HG02610 (cell line): ENCODE measurements around the gene MZF1.

Source experiments
- ATAC-seq: cut with Tn5 transposase; IDR thresholded peaks from one replicate; pipeline ENCODE4 v1.9.1; 2021; ENCODE audit warnings: mild to moderate bottlenecking, moderate library complexity; ENCODE audit not compliant: unreplicated experiment

The MZF1 gene

DNA sequence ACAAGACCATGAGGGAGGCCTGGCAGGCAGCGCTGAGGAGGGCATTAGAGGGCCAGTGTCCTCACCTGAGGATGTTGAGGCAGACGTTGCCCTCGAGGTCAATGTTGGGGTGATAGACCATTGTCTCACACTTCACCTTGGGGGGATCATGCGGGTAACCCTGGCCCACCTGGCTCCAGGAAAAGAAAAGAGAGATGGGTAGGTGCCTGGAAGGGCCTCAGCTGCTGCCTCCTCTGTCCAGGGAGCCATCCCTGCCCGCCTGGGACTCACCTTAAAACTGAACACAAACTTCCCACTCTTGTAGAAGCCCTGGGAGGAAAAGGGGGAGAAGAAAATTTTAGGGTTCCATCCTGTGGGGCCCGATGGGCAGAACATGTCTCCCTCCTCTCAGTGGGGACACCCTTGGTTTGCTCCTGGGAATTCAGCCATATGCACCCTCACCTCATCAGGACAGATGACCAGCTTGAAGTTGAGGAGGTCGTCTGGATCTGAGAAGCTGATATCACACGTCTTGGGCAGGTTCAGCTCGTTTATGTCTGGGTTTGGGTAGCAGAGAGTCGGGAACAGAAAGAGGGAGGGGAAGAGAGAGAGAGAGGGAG is 16.4 kb downstream of the MZF1 start:
- no peak for ATAC-seq

DNA sequence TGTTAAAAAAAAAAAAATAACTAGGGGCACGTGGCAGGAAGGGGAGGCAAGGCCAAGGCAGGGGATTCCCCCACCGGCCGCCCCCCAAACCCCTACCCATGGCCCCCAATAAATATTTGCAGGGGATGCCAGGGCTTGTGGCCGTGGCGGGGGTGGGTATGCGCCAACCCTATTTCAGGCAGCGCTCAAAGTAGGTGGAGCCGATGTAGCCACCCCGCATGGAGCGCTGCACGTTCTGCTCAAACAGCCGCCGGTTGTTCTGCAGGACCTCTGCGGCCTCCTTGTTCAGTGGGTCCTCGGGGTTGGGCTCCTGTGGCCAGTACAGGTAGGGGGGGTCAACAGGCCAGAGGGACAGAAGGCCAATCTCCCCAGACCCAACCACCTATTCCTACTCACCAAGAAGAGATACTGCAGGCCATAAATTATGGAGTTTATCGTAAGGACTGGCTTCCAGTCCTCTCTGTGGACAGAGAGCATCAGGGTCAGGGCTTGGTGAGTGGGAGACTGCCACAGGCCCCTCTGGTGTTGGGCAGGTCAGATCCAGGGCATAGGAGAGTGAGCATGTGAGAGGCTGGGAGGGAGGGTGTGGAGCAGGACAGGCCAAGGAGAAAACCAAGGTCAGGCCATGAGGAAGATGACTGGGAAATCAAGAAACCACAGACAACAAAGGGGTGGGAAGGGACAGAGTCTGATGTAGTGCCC is 17.1 kb downstream of the MZF1 start:
- ATAC-seq: no peak

DNA sequence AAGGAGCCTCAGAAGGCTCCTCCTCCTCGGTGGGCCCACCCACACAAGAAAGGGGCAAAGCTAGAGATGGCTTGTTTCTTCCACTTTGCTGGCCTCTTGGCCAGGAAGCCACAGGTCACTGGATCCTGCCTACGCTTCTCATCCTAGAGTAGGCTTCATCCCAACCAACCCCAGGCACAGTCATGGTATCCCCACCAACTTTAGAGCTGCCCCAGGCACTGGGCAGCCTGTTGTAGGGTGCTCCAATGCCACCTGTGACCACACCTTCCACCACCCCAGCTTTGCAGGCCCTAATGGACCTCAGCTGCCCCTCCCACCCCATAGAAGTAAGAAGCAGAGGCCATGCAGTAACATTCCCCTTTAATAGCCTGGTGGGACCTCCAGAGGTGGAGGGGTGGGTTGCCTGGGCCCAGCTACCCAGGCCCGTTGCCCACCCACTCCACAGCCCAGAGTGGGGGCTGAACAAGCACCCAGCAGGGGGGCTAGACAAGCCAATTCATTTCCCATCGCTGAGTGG is 17.7 kb downstream of the MZF1 start:
- ATAC-seq: no peak

DNA sequence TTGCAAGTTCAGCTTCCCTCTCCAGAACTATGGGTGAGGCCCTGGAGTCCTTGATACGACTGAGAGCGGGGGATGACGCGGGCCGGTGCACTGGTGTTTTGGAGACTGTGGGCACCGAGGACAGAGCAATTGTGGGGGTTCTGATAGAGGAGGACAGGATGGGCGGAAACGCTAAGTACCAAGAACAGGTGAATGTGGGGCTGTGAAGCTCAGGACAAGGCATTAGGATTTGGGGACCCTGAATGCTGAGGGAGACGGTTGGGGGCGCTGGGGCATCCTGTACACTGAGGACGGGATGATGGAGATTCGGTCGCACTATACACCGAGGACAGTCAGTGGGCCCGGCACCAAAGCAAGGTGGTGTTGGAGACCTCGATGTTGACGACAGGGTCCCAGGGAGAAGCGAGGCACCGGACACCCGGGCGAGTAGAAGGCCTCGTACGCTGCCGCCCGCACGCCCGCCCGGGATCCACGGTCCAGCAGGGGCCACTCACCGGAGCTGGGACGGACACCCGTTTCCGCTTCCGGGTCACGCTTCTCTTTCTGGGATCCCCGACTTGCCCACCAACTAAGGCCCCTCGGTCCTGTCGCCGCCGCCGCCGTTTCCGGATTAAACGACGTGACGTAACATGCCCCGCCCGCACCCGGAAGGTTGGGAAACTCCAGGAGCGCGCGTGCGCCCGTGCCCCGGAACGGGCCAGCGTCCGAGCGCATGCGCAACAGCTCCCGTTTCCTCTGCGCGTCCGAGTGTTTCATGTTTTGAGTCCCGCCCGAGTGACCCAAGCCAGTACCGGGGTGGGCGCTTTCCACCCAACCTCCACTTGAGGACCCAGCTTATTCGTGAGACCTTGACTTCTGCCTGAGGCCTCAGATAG is 18.4 kb downstream of the MZF1 start, which contains the start of gene CHMP2A:
TSS of gene CHMP2A (minus strand) at position 612 of the 875 bp plus-strand sequence. CDS start 893 bp downstream, outside the sequence.
- ATAC-seq: peak; percentile 28

DNA sequence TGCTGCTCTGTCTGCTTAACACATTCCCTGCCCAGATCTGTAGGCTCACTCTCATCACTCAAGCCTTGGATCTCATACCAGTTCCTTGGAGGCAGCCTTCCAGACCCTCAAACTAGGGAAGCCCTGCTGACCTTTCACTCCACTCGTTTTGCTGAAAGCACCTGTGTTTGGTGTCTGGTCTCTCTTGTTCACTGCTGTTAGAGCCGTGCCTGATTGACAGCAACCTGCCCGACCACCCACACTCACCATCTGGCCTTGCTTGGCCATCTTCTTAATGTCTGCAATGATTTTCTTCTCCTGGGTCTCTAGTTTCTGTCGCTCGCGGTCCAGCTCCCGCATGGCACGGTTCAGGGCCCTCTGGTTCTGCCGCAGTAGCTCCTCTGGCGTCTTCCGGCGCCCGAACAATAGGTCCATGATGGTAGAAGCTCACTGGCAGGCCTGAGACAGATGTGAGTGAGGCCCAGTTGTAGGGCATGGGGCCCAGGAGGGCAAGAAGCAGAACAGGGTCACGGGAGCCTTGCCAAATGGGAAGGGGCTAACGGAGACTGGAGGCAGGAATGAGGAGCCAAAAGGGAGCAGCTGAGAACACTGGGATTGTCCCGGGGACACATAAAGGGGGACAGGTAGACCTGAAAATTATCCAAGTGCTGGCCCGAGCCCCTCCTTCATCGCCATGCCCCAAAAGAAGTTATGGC is 19.2 kb downstream of the MZF1 start:
- no peak for ATAC-seq

DNA sequence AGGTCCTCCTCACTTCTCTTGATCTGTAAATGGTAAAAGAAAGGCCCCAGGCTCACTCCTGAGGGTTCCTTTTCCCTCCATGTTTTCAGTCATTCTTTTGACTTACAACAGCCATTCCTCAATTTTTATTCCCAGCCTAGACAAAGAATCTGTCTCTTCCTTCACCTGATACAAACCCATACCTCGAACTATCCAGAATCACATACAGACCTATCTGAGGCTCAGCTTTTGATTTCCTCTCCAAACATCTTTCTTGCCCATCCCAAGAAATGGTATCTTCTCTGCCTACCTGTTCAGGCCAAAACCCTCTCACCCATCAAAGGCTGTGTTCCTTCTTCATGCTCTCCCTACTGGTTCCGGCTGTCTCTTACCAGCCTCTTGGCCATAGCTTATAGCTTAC is 20.5 kb downstream of the MZF1 start:
- ATAC-seq: no peak

DNA sequence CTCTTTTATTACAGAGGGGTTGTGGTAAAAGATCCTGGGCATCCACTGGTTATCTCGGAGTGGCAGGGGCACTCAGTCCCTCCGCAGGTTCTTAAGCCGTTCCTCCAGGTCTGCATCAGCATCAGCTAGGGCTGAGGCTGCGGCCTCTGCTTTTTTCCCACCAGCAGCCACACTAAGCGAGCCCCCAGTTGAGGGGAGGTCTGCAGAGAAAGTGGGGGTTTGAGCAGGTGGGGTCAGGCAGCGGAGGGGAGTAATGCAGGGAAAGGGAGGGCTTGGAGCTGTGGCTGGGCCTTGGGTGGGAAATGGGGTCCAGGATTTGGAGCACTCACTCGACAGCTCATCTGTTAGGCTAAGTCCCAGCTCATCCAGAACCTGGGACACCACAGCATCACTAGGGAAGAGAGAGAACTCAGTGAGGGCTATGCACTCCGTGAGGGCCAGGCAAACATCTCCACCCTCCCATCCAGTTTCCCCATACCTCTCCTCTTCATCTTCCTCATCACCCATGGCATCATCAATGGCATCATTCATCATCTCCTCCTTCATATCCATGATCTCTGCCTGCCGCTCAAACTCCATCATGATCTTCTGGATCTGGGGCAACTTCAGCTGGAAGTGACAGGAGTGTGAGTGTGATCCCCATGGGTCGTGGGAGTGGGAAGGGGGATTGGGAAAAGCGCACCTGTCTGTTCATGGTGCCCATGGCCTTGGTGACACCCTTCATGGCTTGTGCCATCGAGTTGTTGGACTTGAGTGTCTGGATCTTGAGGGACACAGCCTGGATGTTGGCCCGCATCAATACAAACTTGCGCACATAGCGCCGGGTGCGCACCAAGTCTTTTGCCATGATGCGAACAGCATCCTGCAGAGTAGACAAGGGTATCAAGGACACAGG is 21.3 kb downstream of the MZF1 start:
- ATAC-seq: no peak

DNA sequence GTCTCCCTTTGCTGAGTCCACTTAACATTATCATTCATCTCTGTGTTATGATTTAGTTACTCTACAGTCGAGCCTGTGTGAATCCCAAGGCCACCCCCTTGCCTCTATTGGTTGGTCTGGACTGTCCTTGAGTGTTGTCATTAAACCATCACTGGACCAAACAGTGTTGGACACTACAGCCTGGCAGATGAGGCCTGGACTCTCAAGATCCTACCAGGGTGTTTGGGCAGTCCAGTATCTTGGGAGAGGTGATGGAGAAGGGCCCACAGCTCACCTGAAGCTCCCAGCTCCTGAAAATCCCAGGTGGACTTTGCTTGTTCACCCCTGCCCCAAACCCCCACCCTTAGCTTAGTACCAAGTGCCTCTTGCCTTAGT is 22.0 kb downstream of the MZF1 start:
- no peak for ATAC-seq

DNA sequence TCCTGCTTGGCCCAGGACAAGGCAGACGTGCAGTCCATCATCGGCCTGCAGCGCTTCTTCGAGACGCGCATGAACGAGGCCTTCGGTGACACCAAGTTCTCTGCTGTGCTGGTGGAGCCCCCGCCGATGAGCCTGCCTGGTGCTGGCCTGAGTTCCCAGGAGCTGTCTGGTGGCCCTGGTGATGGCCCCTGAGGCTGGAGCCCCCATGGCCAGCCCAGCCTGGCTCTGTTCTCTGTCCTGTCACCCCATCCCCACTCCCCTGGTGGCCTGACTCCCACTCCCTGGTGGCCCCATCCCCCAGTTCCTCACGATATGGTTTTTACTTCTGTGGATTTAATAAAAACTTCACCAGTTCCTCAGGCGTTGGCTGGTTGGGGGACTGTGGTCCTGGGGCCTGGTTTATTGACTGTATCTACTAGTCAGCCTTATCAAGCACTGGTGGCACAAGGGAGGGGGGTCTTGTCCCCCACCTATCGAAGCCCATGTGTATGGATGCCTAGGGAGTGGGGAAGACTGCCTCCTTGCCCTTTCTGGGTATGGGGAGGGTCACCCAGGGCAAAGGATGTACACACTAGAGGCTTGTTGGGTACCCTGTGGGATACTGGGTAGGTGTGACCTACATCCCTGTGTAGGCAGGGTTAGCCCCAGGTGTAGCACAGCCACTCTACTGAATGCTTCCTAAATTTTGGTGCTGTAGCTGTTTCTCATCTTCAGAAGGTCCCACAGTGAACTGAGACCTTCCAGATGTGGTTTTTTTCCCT is 22.6 kb downstream of the MZF1 start:
- no peak for ATAC-seq

DNA sequence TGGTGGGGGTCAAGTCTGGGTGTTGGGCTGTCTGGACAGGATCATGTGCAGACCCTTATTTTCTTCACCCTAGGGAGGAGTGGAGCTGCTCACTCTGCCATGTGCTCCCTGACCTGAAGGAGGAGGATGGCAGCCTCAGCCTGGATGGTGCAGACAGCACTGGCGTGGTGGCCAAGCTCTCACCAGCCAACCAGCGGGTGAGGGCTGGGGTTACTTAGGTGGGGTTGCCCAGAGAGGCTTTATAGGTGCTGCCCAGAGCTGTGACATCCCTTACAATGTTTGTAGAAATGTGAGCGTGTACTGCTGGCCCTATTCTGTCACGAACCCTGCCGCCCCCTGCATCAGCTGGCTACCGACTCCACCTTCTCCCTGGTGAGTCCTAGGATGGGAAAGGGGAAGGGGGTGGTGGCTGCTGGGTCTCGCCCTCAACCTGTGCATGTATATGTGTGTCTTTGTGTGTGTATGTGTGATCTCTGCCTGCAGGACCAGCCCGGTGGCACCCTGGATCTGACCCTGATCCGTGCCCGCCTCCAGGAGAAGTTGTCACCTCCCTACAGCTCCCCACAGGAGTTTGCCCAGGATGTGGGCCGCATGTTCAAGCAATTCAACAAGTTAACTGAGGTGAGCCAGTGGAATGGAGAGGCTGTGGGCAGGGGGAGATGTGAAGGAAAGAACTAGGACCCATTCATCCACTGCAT is 23.3 kb downstream of the MZF1 start:
- no peak for ATAC-seq

DNA sequence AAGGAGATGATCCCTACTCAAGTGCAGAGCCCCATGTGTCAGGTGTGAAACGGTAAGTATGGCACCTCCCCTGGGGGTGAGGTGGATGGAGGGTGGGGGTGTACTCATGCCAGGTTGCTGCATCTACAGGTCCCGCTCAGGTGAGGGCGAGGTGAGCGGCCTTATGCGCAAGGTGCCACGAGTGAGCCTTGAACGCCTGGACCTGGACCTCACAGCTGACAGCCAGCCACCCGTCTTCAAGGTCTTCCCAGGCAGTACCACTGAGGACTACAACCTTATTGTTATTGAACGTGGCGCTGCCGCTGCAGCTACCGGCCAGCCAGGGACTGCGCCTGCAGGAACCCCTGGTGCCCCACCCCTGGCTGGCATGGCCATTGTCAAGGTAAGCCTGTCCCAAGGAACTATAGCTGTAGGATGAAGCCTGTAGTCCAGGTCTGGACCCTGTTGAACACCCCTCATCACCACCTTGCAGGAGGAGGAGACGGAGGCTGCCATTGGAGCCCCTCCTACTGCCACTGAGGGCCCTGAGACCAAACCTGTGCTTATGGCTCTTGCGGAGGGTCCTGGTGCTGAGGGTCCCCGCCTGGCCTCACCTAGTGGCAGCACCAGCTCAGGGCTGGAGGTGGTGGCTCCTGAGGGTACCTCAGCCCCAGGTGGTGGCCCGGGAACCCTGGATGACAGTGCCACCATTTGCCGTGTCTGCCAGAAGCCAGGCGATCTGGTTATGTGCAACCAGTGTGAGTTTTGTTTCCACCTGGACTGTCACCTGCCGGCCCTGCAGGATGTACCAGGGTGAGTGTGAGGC is 24.1 kb downstream of the MZF1 start:
- no peak for ATAC-seq

DNA sequence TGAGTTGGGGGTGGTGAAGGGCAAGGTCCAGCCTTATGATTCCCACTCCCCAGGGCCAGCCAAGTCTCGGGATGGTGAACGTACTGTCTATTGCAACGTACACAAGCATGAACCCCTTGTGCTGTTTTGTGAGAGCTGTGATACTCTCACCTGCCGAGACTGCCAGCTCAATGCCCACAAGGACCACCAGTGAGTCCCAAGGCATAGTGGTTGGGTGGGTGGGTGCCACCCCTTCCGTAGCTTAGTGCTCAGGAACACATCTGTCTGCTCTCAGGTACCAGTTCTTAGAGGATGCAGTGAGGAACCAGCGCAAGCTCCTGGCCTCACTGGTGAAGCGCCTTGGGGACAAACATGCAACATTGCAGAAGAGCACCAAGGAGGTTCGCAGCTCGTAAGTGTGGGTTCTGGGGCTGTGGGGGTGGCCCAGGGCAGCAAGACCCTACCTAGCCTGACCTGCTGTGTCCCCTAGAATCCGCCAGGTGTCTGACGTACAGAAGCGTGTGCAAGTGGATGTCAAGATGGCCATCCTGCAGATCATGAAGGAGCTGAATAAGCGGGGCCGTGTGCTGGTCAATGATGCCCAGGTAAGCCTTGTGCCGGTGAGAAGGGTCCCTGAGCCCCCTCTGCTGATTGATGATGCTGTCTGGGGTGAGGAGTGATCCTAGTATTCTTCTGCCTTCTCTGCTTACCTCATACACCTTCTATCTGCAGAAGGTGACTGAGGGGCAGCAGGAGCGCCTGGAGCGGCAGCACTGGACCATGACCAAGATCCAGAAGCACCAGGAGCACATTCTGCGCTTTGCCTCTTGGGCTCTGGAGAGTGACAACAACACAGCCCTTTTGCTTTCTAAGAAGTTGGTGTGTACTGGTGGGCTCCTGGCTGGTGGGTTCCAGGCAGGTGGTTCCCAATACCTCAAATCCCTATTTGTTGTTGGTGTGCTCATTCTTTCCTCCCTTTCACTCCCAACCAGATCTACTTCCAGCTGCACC is 25.5 kb downstream of the MZF1 start:
- no peak for ATAC-seq

DNA sequence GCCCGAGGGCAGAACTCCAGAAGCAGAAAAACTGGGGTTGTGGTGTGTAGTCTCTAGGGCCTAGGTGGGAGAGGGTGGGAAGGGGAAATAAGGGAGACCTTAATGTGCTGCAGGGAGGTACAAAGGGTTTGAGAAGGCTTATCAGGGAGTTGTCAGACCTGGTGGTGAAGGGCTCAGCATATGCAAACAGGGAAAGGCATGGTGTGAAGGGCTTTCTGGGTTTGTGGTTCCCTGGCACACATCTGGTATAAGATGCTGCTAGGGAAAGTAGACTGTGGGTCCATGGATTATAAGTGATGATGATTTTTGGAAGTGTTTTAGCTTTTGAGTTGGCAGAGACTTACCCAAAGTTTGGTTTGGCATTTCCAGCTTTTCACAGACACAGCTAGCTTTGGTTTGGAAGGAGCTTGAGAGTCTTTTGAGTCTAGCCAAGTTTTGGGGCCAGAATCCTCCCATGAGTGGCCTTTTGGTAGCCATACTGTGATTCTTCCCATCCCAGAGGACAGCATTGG is 27.1 kb downstream of the MZF1 start:
- no peak for ATAC-seq

DNA sequence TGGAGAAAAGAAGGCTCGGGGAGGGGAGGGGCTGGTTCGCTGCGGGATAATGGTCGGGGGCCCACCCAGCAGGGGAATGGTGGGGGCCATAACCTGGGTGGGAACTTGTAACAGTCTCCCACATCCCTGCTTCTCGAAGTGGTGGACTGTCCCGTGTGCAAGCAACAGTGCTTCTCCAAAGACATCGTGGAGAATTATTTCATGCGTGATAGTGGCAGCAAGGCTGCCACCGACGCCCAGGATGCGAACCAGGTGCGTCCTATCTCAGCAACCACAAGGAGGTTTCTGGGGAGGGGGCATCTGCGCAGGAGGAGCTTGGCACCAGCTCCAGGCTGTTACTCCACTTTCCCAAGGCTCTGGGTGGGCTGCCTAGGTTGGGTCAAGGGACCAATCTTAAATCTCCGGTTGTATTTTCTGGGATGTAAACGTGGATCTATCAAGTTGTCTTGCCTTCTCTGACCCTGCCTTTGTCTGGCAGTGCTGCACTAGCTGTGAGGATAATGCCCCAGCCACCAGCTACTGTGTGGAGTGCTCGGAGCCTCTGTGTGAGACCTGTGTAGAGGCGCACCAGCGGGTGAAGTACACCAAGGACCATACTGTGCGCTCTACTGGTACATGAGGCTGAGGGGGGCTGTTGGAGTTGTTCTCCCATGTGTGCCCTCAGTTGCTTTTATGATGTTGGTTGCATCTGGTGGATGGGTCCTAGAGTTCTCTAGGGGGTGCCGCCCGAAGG is 27.7 kb downstream of the MZF1 start:
- ATAC-seq: no peak

DNA sequence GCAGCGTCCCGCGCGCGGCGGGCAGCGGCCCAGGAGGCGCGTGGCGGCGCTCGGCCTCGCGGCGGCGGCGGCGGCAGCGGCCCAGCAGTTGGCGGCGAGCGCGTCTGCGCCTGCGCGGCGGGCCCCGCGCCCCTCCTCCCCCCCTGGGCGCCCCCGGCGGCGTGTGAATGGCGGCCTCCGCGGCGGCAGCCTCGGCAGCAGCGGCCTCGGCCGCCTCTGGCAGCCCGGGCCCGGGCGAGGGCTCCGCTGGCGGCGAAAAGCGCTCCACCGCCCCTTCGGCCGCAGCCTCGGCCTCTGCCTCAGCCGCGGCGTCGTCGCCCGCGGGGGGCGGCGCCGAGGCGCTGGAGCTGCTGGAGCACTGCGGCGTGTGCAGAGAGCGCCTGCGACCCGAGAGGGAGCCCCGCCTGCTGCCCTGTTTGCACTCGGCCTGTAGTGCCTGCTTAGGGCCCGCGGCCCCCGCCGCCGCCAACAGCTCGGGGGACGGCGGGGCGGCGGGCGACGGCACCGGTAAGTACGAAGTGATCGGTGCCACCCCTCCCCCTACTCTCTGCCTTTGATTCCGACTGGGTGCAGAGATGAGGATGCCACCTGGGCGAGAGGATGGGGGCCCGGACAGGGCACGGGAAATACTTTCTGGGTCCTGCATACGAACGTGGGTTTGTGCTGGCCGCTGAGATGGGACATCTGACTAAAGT is 28.4 kb downstream of the MZF1 start:
- peak; percentile 49 for ATAC-seq
